Activated CD4-positive, alpha-beta T cell treated with anti-CD3 and anti-CD28 coated beads, Interleukin-2, amount 10 ng/mL, durations not matched to agents 24 days and 14 days (primary cell): ENCODE measurements around the gene DPP10. TPM values are rescaled to one million over a fixed set of nuclear protein-coding genes. Genes with fewer than 3 reads are reported as not detected.

Experiments used
- DNase-seq: peaks from one replicate; pipeline ENCODE4 v3.0.0; 2022
- H3K27ac Mint-ChIP-seq: one replicate; pipeline ENCODE4 v1.8.0; 2022; ENCODE audit warnings: mild to moderate bottlenecking, mixed read lengths
- H3K27me3 Mint-ChIP-seq: one replicate; pipeline ENCODE4 v1.8.0; 2022; ENCODE audit warnings: mixed read lengths
- H3K36me3 Mint-ChIP-seq: one replicate; pipeline ENCODE4 v1.8.0; 2022; ENCODE audit warnings: low read depth, mild to moderate bottlenecking, mixed read lengths
- H3K4me1 Mint-ChIP-seq: one replicate; pipeline ENCODE4 v1.8.0; 2021; ENCODE audit warnings: mixed read lengths
- H3K4me3 Mint-ChIP-seq: one replicate; pipeline ENCODE4 v1.8.0; 2022; ENCODE audit warnings: mild to moderate bottlenecking, moderate library complexity, mixed read lengths
- H3K9me3 Mint-ChIP-seq: one replicate; pipeline ENCODE4 v1.8.0; 2021; ENCODE audit warnings: mixed read lengths
- intact Hi-C: fragments of 100-400 bp; cut with micrococcal nuclease; formaldehyde crosslinking; loops from one replicate; pipeline ENCODE4 v1.15.1; 2023
- total RNA-seq: library from RNA; stranded (reverse); gene quantifications from 2 replicates; pipeline ENCODE4 v1.2.3, GENCODE V29; 2022

The DPP10 gene
- total RNA-seq, 1 donor from 2014 or later, result not detected

DNA sequence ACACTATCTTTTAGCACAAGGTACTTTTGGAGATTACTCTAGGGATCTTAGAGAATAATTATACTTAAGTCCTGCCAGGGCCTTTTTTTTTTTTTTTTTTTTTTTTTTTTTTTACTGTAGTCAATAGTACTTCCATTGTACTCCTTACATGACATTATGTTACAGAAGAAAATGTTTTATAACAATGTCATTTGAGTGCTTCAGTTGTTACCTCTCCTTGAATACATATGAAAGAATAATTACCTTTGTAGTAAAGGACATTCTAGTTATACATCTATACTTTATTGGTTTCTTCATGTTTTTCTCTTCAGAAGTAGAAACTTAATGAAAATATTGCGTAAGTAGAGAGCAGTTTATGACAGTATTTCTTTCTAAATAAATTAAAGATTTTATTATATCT is 834.9 kb downstream of the DPP10 start:
- Mint-ChIP-seq H3K4me1 (no peaks in the 10 kb centered on the region), H3K36me3 (no peaks in the 10 kb centered on the region), H3K27me3 (no peaks in the 10 kb centered on the region), H3K4me3 (no peak overlapping the region), H3K9me3 (peaks cover 9% of the 10 kb centered on the region), H3K27ac (no peak overlapping the region)
- DNase-seq, result no peak
- intact Hi-C loops, result no loop called here

- H3K4me3 Mint-ChIP-seq, result no peak overlapping the region
Observed at GRCh38 chr2:115285416-115285815, 843.0 kb downstream of the DPP10 start.

GRCh38 chr2:115290478-115290877 is 848.0 kb downstream of the DPP10 start:
- no peaks in the 10 kb centered on the region for H3K36me3 Mint-ChIP-seq
- intact Hi-C loops, result no loop called here
- no peak overlapping the region for H3K4me3 Mint-ChIP-seq
- no peaks in the 10 kb centered on the region for H3K27me3 Mint-ChIP-seq
- no peak overlapping the region for H3K27ac Mint-ChIP-seq
- no peaks in the 10 kb centered on the region for H3K4me1 Mint-ChIP-seq
- DNase-seq, result no peak
- no peaks in the 10 kb centered on the region for H3K9me3 Mint-ChIP-seq

More at GRCh38 chr2:115285416-115285815, 843.0 kb downstream of the DPP10 start:
- H3K36me3 Mint-ChIP-seq, result no peaks in the 10 kb centered on the region
- intact Hi-C loops, result no loop called here
- no peaks in the 10 kb centered on the region for H3K27me3 Mint-ChIP-seq
- no peak overlapping the region for H3K27ac Mint-ChIP-seq
- no peaks in the 10 kb centered on the region for H3K4me1 Mint-ChIP-seq
- DNase-seq, result no peak
- no peaks in the 10 kb centered on the region for H3K9me3 Mint-ChIP-seq

DNA sequence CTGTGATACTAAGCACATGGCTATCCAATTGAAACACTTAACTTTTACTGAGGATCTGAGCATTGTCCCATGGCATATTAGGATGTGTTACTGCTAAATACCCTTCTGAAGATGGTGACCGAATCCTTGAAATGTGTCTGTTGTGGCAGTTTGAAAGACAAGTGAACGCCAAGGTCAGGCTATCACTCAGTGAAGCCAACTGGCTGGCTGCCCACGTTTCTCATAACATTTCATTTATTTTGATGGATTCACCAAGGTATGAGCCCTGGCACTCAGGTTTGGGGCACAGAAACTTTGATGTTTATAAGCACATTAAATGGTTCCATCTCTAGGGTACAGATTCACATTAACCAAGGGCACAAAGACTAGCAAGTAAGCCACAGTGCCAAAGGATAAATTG is 850.3 kb downstream of the DPP10 start:
- intact Hi-C loops, result no loop called here
- no peaks in the 10 kb centered on the region for H3K27me3 Mint-ChIP-seq
- H3K27ac Mint-ChIP-seq, result no peak overlapping the region
- no peaks in the 10 kb centered on the region for H3K4me1 Mint-ChIP-seq
- no peaks in the 10 kb centered on the region for H3K9me3 Mint-ChIP-seq
- no peak for DNase-seq
- H3K4me3 Mint-ChIP-seq, result no peak overlapping the region
- H3K36me3 Mint-ChIP-seq, result no peaks in the 10 kb centered on the region

DNA sequence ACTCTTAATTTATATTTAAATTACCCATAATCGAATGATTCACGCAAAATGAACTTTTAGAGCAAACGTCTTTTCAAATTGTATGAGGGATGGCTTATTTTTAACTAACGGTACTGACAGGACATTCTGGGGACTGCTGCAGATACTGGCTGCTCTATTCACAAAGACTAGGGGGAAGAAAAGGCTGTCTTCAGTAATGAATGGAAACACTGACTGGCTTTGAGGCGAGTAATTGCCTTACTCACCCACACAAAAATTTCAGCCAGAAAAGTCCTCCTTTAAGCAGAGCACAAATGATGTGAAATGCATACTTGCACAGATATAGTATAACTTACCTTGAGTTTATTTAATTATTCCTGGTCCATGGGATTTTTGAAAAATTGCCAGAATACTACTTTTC is 852.6 kb downstream of the DPP10 start:
- no peak for DNase-seq
- no peaks in the 10 kb centered on the region for H3K4me1 Mint-ChIP-seq
- H3K36me3 Mint-ChIP-seq, result no peaks in the 10 kb centered on the region
- H3K4me3 Mint-ChIP-seq, result no peak overlapping the region
- H3K27me3 Mint-ChIP-seq, result no peaks in the 10 kb centered on the region
- no peak overlapping the region for H3K27ac Mint-ChIP-seq
- intact Hi-C loops, result no loop called here
- peaks cover 4% of the 10 kb centered on the region for H3K9me3 Mint-ChIP-seq

- Mint-ChIP-seq H3K27ac (no peak overlapping the region), H3K4me1 (no peaks in the 10 kb centered on the region), H3K36me3 (no peaks in the 10 kb centered on the region), H3K9me3 (peaks cover 4% of the 10 kb centered on the region), H3K4me3 (no peak overlapping the region), H3K27me3 (no peaks in the 10 kb centered on the region)
- DNase-seq, result no peak
- intact Hi-C loops, result no loop called here
Observed at GRCh38 chr2:115297056-115297455, 854.6 kb downstream of the DPP10 start.

DNA sequence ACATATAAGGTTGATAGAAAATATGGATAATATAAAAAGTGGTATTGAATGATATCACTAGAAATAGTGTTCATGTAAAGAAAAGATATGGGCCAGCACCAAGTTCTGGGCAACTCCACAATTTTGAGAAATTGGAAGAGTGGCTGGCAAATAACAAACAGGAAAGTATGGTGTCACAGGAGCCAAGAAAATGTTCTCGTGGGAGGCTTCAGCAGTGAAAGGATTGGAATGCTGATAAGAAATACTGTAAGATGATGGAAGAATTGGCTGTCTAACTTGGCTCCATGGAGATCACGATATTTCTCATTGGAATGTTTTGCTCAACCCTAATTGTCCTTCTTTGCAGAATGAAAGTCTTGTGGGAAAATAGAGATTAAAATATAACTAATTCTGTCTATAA is 856.8 kb downstream of the DPP10 start:
- no peaks in the 10 kb centered on the region for H3K36me3 Mint-ChIP-seq
- DNase-seq, result no peak
- peaks cover 4% of the 10 kb centered on the region for H3K9me3 Mint-ChIP-seq
- intact Hi-C loops, result no loop called here
- H3K27me3 Mint-ChIP-seq, result no peaks in the 10 kb centered on the region
- H3K4me3 Mint-ChIP-seq, result no peak overlapping the region
- H3K27ac Mint-ChIP-seq, result no peak overlapping the region
- no peaks in the 10 kb centered on the region for H3K4me1 Mint-ChIP-seq

- intact Hi-C loops, result no loop called here
- H3K36me3 Mint-ChIP-seq, result no peaks in the 10 kb centered on the region
- peaks cover 7% of the 10 kb centered on the region for H3K9me3 Mint-ChIP-seq
- no peak for DNase-seq
- H3K27me3 Mint-ChIP-seq, result no peaks in the 10 kb centered on the region
- H3K27ac Mint-ChIP-seq, result no peak overlapping the region
- H3K4me3 Mint-ChIP-seq, result no peak overlapping the region
- H3K4me1 Mint-ChIP-seq, result no peaks in the 10 kb centered on the region
Observed at GRCh38 chr2:115305712-115306111, 863.3 kb downstream of the DPP10 start.

GRCh38 chr2:115314119-115314518 is 871.7 kb downstream of the DPP10 start:
- no peaks in the 10 kb centered on the region for H3K36me3 Mint-ChIP-seq

GRCh38 chr2:115327061-115327460 is 884.6 kb downstream of the DPP10 start:
- Mint-ChIP-seq H3K4me1 (no peaks in the 10 kb centered on the region), H3K27ac (no peak overlapping the region), H3K36me3 (no peaks in the 10 kb centered on the region), H3K9me3 (peaks cover 3% of the 10 kb centered on the region), H3K4me3 (no peak overlapping the region), H3K27me3 (no peaks in the 10 kb centered on the region)
- no peak for DNase-seq
- intact Hi-C loops, result no loop called here

More at GRCh38 chr2:115314119-115314518, 871.7 kb downstream of the DPP10 start:
- Mint-ChIP-seq H3K4me1 (no peaks in the 10 kb centered on the region), H3K9me3 (no peaks in the 10 kb centered on the region), H3K27me3 (no peaks in the 10 kb centered on the region), H3K27ac (no peak overlapping the region), H3K4me3 (no peak overlapping the region)
- DNase-seq, result no peak
- intact Hi-C loops, result no loop called here

- H3K4me1 Mint-ChIP-seq, result no peaks in the 10 kb centered on the region
- H3K27ac Mint-ChIP-seq, result no peak overlapping the region
- no peaks in the 10 kb centered on the region for H3K27me3 Mint-ChIP-seq
- H3K4me3 Mint-ChIP-seq, result no peak overlapping the region
- intact Hi-C loops, result no loop called here
- peaks cover 27% of the 10 kb centered on the region for H3K9me3 Mint-ChIP-seq
- no peaks in the 10 kb centered on the region for H3K36me3 Mint-ChIP-seq
- no peak for DNase-seq
Observed at GRCh38 chr2:115359550-115359949, 917.1 kb downstream of the DPP10 start.

DNA sequence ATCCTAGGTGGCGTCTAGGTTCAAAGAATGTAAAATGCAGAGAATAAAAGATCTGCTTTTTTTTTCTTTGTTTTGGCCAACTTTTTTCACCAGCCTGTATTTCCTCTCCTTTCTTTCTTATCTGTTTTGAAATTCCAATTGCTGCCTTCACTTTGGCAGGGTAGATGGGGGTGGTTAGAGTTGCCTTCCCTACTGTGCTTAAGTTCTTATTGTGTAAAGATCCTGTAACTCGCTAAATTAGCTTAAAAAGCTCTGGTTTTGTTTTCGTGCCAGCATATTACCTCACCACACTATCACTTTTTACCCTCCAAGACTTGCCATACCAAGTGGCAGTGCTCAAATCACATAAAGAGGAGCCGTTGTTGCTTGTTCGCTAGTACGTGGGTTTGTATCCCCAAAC is 921.7 kb downstream of the DPP10 start:
- intact Hi-C loops, result no loop called here

DNA sequence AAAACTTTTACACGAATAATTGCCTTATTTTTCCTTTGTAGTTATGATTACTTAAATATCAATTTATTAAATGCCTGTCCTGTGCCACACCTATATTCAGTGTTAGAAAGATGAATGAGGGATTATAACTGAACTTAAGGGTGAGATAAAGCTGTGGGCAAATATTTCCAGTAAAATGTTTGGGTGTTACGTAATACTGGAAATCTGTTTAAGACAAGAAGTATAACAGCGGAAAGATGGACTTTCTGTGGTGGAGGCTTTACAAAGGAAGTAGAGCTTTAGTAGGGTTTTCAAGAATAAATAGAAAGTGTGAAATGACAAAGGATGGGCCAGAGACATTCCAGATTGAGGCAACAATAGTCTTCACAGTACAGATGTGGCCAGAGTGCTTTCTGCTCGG is 927.0 kb downstream of the DPP10 start:
- Mint-ChIP-seq H3K27ac (no peak overlapping the region), H3K27me3 (no peaks in the 10 kb centered on the region), H3K36me3 (no peaks in the 10 kb centered on the region), H3K9me3 (peaks cover 9% of the 10 kb centered on the region), H3K4me1 (no peaks in the 10 kb centered on the region), H3K4me3 (no peak overlapping the region)
- DNase-seq, result no peak
- intact Hi-C loops, result no loop called here

More for the DNA sequence above, 921.7 kb downstream of the DPP10 start:
- Mint-ChIP-seq H3K9me3 (peaks cover 9% of the 10 kb centered on the region), H3K27ac (no peak overlapping the region), H3K4me3 (no peak overlapping the region), H3K4me1 (no peaks in the 10 kb centered on the region), H3K27me3 (no peaks in the 10 kb centered on the region), H3K36me3 (no peaks in the 10 kb centered on the region)
- no peak for DNase-seq

DNA sequence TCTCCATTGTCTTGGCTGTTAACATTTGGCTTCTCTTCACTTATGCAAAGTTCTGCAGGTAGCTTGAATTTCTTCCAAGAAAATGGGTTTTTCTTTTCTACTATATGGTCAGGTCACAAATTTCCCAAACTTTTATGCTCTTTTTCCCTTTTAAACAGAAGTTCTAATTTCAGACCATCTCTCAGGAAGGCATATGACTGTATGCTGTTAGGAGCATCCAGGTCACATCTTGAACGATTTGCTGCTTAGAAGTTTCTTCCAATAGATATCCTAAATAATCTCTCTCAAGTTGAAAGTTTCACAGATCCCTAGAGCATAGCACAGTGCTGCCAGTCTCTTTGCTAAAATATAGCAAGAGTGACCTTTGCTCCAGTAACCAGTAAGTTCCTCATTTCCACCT is 932.5 kb downstream of the DPP10 start:
- intact Hi-C loops, result no loop called here
- Mint-ChIP-seq H3K4me1 (no peaks in the 10 kb centered on the region), H3K4me3 (no peak overlapping the region), H3K36me3 (no peaks in the 10 kb centered on the region), H3K27me3 (no peaks in the 10 kb centered on the region), H3K9me3 (peaks cover 18% of the 10 kb centered on the region), H3K27ac (no peak overlapping the region)
- no peak for DNase-seq

- no peaks in the 10 kb centered on the region for H3K4me1 Mint-ChIP-seq
- H3K36me3 Mint-ChIP-seq, result no peaks in the 10 kb centered on the region
- H3K9me3 Mint-ChIP-seq, result peaks cover 15% of the 10 kb centered on the region
- no peak overlapping the region for H3K4me3 Mint-ChIP-seq
- intact Hi-C loops, result no loop called here
- H3K27me3 Mint-ChIP-seq, result no peaks in the 10 kb centered on the region
- DNase-seq, result no peak
- no peak overlapping the region for H3K27ac Mint-ChIP-seq
Observed at GRCh38 chr2:115384399-115384798, 942.0 kb downstream of the DPP10 start.
